Esophagus muscularis mucosa (tissue), 4 donors: ENCODE measurements around the gene TMEM150C.

Experiments
- CTCF ChIP-seq, 3 experiments: fragments of 200-600 bp in 2 of 3; fragments of 450-650 bp in 1 of 3; sonication (generic) in 2 of 3; IDR thresholded peaks; one replicate each; pipeline ENCODE4 v1.5.1; 2017 to 2019; ENCODE audit warnings: antibody characterized with exemption in 3 of 3, mild to moderate bottlenecking in 2 of 3, moderate library complexity in 1 of 3
- EP300 ChIP-seq: sonication (generic); formaldehyde crosslinking; IDR thresholded peaks from one replicate; pipeline ENCODE4 v1.6.1; 2017; ENCODE audit warnings: antibody characterized with exemption
- POLR2A ChIP-seq: fragments of 450-650 bp; IDR thresholded peaks from one replicate; pipeline ENCODE4 v1.6.1; 2017; ENCODE audit warnings: antibody characterized with exemption, moderate library complexity, mild to moderate bottlenecking, low read depth
- POLR2AphosphoS5 ChIP-seq, 2 donors: sonication (generic); formaldehyde crosslinking; IDR thresholded peaks; one replicate each; pipeline ENCODE4 v1.6.1; 2017; ENCODE audit warnings: antibody characterized with exemption in 2 of 2

GRCh38 chr4:82604522-82604921 is 42.7 kb upstream of the TMEM150C start:
- TF ChIP-seq CTCF (IDR thresholded peaks at IDR 0.05) (no peak), POLR2AphosphoS5 (IDR thresholded peaks at IDR 0.05) (no peak), POLR2A (no peak), EP300 (no peak)
